HG03342 (cell line): Measurements from ENCODE around the gene PHEX.

Source experiments
- ATAC-seq: cut with Tn5 transposase; IDR thresholded peaks from one replicate; pipeline ENCODE4 v1.9.1; 2021; ENCODE audit warnings: mild to moderate bottlenecking, moderate library complexity; ENCODE audit not compliant: unreplicated experiment

Gene PHEX

GRCh38 chrX:22032084-22032483 lies at the start of gene PHEX:
TSS of gene PHEX (plus strand) at chrX:22032325. CDS start at chrX:22033006, 681 bp downstream.
- no peak for ATAC-seq

- peak; percentile 94 for ATAC-seq
Measured at GRCh38 chrX:21985332-21985777, 46.8 kb upstream of the PHEX start.

- no peak for ATAC-seq
Measured at GRCh38 chrX:21986596-21986995, 45.5 kb upstream of the PHEX start.

- peak; percentile 36 for ATAC-seq
Measured at GRCh38 chrX:21989384-21989783, 42.7 kb upstream of the PHEX start.

GRCh38 chrX:21990832-21991231 lies 41.3 kb upstream of the PHEX start:
- ATAC-seq: no peak

- ATAC-seq: no peak
Measured at GRCh38 chrX:21991504-21991903, 40.6 kb upstream of the PHEX start.

- peak; percentile 76 for ATAC-seq
Measured at GRCh38 chrX:21993265-21993664, 38.9 kb upstream of the PHEX start.

- ATAC-seq: no peak
Measured at GRCh38 chrX:21996872-21997455, 35.2 kb upstream of the PHEX start.

GRCh38 chrX:21998037-21998436 lies 34.1 kb upstream of the PHEX start:
- ATAC-seq: no peak

GRCh38 chrX:22004866-22005265 lies 27.3 kb upstream of the PHEX start:
- ATAC-seq: no peak

- ATAC-seq: no peak
Measured at GRCh38 chrX:22012051-22012450, 20.1 kb upstream of the PHEX start.

- no peak for ATAC-seq
Measured at GRCh38 chrX:22012931-22013330, 19.2 kb upstream of the PHEX start.

- no peak for ATAC-seq
Measured at GRCh38 chrX:22015139-22015750, 16.9 kb upstream of the PHEX start.

- no peak for ATAC-seq
Measured at GRCh38 chrX:22021751-22022324, 10.3 kb upstream of the PHEX start.

- no peak for ATAC-seq
Measured at GRCh38 chrX:22024577-22024976, 7.5 kb upstream of the PHEX start.

- no peak for ATAC-seq
Measured at GRCh38 chrX:22025751-22026150, 6.4 kb upstream of the PHEX start.

GRCh38 chrX:22026731-22027130 lies 5.4 kb upstream of the PHEX start:
- no peak for ATAC-seq

- ATAC-seq: no peak
Measured at GRCh38 chrX:22032506-22032905, 381 bp downstream of the PHEX start.

GRCh38 chrX:22033818-22034217 lies 1.7 kb downstream of the PHEX start:
- no peak for ATAC-seq

- ATAC-seq: no peak
Measured at GRCh38 chrX:22035236-22035635, 3.1 kb downstream of the PHEX start.

GRCh38 chrX:22037225-22037624 lies 5.1 kb downstream of the PHEX start:
- ATAC-seq: no peak

- no peak for ATAC-seq
Measured at GRCh38 chrX:22037911-22038537, 5.9 kb downstream of the PHEX start.
